ENCODE results near the gene ATG14. TPM values are rescaled to one million over a fixed set of nuclear protein-coding genes. Genes with fewer than 3 reads are reported as not detected.
A peak's percentile ranks its signal among the peaks of the same experiment; 100 is the strongest.
"Not testable (repeated sequence)": the region's sequence is repeated elsewhere in the genome, so short reads cannot be mapped to it uniquely, and the experiment has no call there.

Gene ATG14
- total RNA-seq, 1 experiment from 2014 or later: 6.4 TPM

- no peak for DNase-seq
- Histone ChIP-seq H3K27me3 (no peaks in the 10 kb centered on the region), H3K9me3 (no peaks in the 10 kb centered on the region), H3K36me3 (no peaks in the 10 kb centered on the region), H3K4me3 (no peak overlapping the region)
Observed at GRCh38 chr14:55412676-55413075, 1.0 kb upstream of the ATG14 start.

- Histone ChIP-seq H3K4me3 (peak overlapping the region; percentile 93), H3K27me3 (no peaks in the 10 kb centered on the region), H3K36me3 (no peaks in the 10 kb centered on the region), H3K9me3 (no peaks in the 10 kb centered on the region)
- no peak for DNase-seq
Observed at GRCh38 chr14:55410876-55411275, 754 bp downstream of the ATG14 start.

GRCh38 chr14:55404173-55404854 lies 7.3 kb downstream of the ATG14 start:
- H3K36me3 ChIP-seq: no peaks in the 10 kb centered on the region
- no peaks in the 10 kb centered on the region for H3K9me3 ChIP-seq
- H3K27me3 ChIP-seq: no peaks in the 10 kb centered on the region
- no peak overlapping the region for H3K4me3 ChIP-seq
- no peak for DNase-seq

- Histone ChIP-seq H3K27me3 (no peaks in the 10 kb centered on the region), H3K4me3 (no peak overlapping the region), H3K36me3 (no peaks in the 10 kb centered on the region), H3K9me3 (no peaks in the 10 kb centered on the region)
- DNase-seq: no peak
Observed at GRCh38 chr14:55401751-55402150, 9.9 kb downstream of the ATG14 start.

GRCh38 chr14:55399852-55400251 lies 11.8 kb downstream of the ATG14 start:
- Histone ChIP-seq H3K36me3 (no peaks in the 10 kb centered on the region), H3K4me3 (no peak overlapping the region), H3K9me3 (no peaks in the 10 kb centered on the region), H3K27me3 (no peaks in the 10 kb centered on the region)
- peak; percentile 7 for DNase-seq

GRCh38 chr14:55399183-55399582 lies 12.4 kb downstream of the ATG14 start:
- Histone ChIP-seq H3K4me3 (no peak overlapping the region), H3K36me3 (no peaks in the 10 kb centered on the region), H3K27me3 (no peaks in the 10 kb centered on the region), H3K9me3 (no peaks in the 10 kb centered on the region)
- DNase-seq: no peak

GRCh38 chr14:55398679-55399078 lies 13.0 kb downstream of the ATG14 start:
- peak; percentile 62 for DNase-seq
- Histone ChIP-seq H3K27me3 (no peaks in the 10 kb centered on the region), H3K36me3 (no peaks in the 10 kb centered on the region), H3K9me3 (no peaks in the 10 kb centered on the region), H3K4me3 (no peak overlapping the region)

GRCh38 chr14:55389330-55389729 lies 22.3 kb downstream of the ATG14 start:
- Histone ChIP-seq H3K9me3 (no peaks in the 10 kb centered on the region), H3K27me3 (no peaks in the 10 kb centered on the region), H3K4me3 (no peak overlapping the region), H3K36me3 (peaks cover 7% of the 10 kb centered on the region; the same call in 1 of the 2 replicates)
- DNase-seq: no peak

GRCh38 chr14:55388160-55388559 lies 23.5 kb downstream of the ATG14 start:
- H3K36me3 ChIP-seq: peaks cover 7% of the 10 kb centered on the region; the same call in 1 of the 2 replicates
- H3K9me3 ChIP-seq: no peaks in the 10 kb centered on the region
- no peak overlapping the region for H3K4me3 ChIP-seq
- DNase-seq: no peak
- no peaks in the 10 kb centered on the region for H3K27me3 ChIP-seq

- Histone ChIP-seq H3K36me3 (peaks cover 7% of the 10 kb centered on the region; the same call in 1 of the 2 replicates), H3K9me3 (no peaks in the 10 kb centered on the region), H3K27me3 (no peaks in the 10 kb centered on the region), H3K4me3 (no peak overlapping the region)
- DNase-seq: no peak
Observed at GRCh38 chr14:55387121-55387520, 24.5 kb downstream of the ATG14 start.

GRCh38 chr14:55386037-55386808 lies 25.4 kb downstream of the ATG14 start:
- no peaks in the 10 kb centered on the region for H3K27me3 ChIP-seq
- DNase-seq: no peak
- H3K4me3 ChIP-seq: no peak overlapping the region
- no peaks in the 10 kb centered on the region for H3K9me3 ChIP-seq
- peaks cover 10% of the 10 kb centered on the region; the same call in 1 of the 2 replicates for H3K36me3 ChIP-seq

- H3K27me3 ChIP-seq: no peaks in the 10 kb centered on the region
- peaks cover 3% of the 10 kb centered on the region; the same call in 1 of the 2 replicates for H3K36me3 ChIP-seq
- no peaks in the 10 kb centered on the region for H3K9me3 ChIP-seq
- DNase-seq: no peak
- no peak overlapping the region for H3K4me3 ChIP-seq
Observed at GRCh38 chr14:55384536-55384935, 27.1 kb downstream of the ATG14 start.

- Histone ChIP-seq H3K9me3 (no peaks in the 10 kb centered on the region), H3K36me3 (peaks cover 3% of the 10 kb centered on the region; the same call in 1 of the 2 replicates), H3K27me3 (no peaks in the 10 kb centered on the region), H3K4me3 (no peak overlapping the region)
- no peak for DNase-seq
Observed at GRCh38 chr14:55383541-55384140, 28.0 kb downstream of the ATG14 start.

- not testable (repeated sequence) for H3K4me3 ChIP-seq, H3K36me3 ChIP-seq, H3K27me3 ChIP-seq, H3K9me3 ChIP-seq
- DNase-seq: peak; percentile 33
Observed at GRCh38 chr14:55383056-55383466, 28.6 kb downstream of the ATG14 start.

- no peaks in the 10 kb centered on the region for H3K27me3 ChIP-seq
- no peak overlapping the region for H3K4me3 ChIP-seq
- H3K9me3 ChIP-seq: no peaks in the 10 kb centered on the region
- H3K36me3 ChIP-seq: peaks cover 3% of the 10 kb centered on the region; the same call in 1 of the 2 replicates
- DNase-seq: no peak
Observed at GRCh38 chr14:55382483-55382882, 29.1 kb downstream of the ATG14 start.

GRCh38 chr14:55381561-55381960 lies 30.1 kb downstream of the ATG14 start:
- DNase-seq: no peak
- no peaks in the 10 kb centered on the region for H3K9me3 ChIP-seq
- no peak overlapping the region for H3K4me3 ChIP-seq
- peaks cover 3% of the 10 kb centered on the region; the same call in 1 of the 2 replicates for H3K36me3 ChIP-seq
- no peaks in the 10 kb centered on the region for H3K27me3 ChIP-seq

- H3K9me3 ChIP-seq: no peaks in the 10 kb centered on the region
- H3K36me3 ChIP-seq: peaks cover 3% of the 10 kb centered on the region; the same call in 1 of the 2 replicates
- no peaks in the 10 kb centered on the region for H3K27me3 ChIP-seq
- no peak for DNase-seq
- H3K4me3 ChIP-seq: no peak overlapping the region
Observed at GRCh38 chr14:55381040-55381439, 30.6 kb downstream of the ATG14 start.
